PC-9 (cell line): ENCODE data around the gene ERI2. TPM values are rescaled to one million over a fixed set of nuclear protein-coding genes. Genes with fewer than 3 reads are reported as not detected.

Experiments
- BruUV-seq: library from RNA; stranded (reverse); fragments of 400-500 nt; replicated peaks from 2 replicates; lab custom pipeline; 2021; lab: Mats Ljungman, UMichigan
- CTCF ChIA-PET: fragments of 300-600 bp; sonication (Branson Sonifier 250); formaldehyde crosslinking; loops from one replicate; lab custom pipeline; 2022; ENCODE audit warnings: antibody characterized with exemption; lab: Charles Lee
- POLR2A ChIA-PET: fragments of 300-600 bp; sonication (Branson Sonifier 250); formaldehyde crosslinking; loops from one replicate; lab custom pipeline; 2022; ENCODE audit warnings: antibody characterized with exemption; ENCODE audit not compliant: unreplicated experiment; lab: Charles Lee
- DNase-seq, 2 experiments: peaks; one replicate each; pipeline versions ENCODE4 v3.0.0 to v3.0.0-alpha.2; 2015 to 2022; ENCODE audit warnings: mixed read lengths in 1 of 2
- H2AFZ ChIP-seq: fragments of 200-600 bp; sonication (generic); 2 replicates; pipeline ENCODE4 v1.8.1; 2017; ENCODE audit warnings: antibody characterized with exemption
- H3F3A ChIP-seq: fragments of 200-600 bp; sonication (generic); 2 replicates; pipeline ENCODE4 v1.8.1; 2017; ENCODE audit warnings: antibody characterized with exemption, mild to moderate bottlenecking, low read depth; ENCODE audit not compliant: insufficient read depth
- H3K27ac ChIP-seq: fragments of 200-600 bp; sonication (generic); 2 replicates; pipeline ENCODE4 v1.6.1; 2016; ENCODE audit warnings: mixed run types
- H3K27me3 ChIP-seq: fragments of 200-600 bp; sonication (generic); 2 replicates; pipeline ENCODE4 v1.6.1; 2016; ENCODE audit warnings: low read depth, mixed run types; ENCODE audit not compliant: insufficient read depth
- H3K36me3 ChIP-seq: fragments of 200-600 bp; sonication (generic); 2 replicates; pipeline ENCODE4 v1.6.1; 2016; ENCODE audit warnings: low read depth, mixed run types
- H3K4me1 ChIP-seq: fragments of 200-600 bp; sonication (generic); replicated peaks from 2 replicates; pipeline ENCODE4 v1.6.1; 2016; ENCODE audit warnings: mixed run types; ENCODE audit not compliant: insufficient read depth
- H3K4me2 ChIP-seq: fragments of 200-600 bp; sonication (generic); 2 replicates; pipeline ENCODE4 v1.6.1; 2017; ENCODE audit warnings: mixed run types
- H3K4me3 ChIP-seq: fragments of 200-600 bp; sonication (generic); 2 replicates; pipeline ENCODE4 v1.6.1; 2016; ENCODE audit warnings: mixed run types
- H3K79me2 ChIP-seq: fragments of 200-600 bp; sonication (generic); 2 replicates; pipeline ENCODE4 v1.6.1; 2017; ENCODE audit warnings: low read depth, mixed run types
- H3K9me2 ChIP-seq: fragments of 200-600 bp; sonication (generic); 2 replicates; pipeline ENCODE4 v1.8.1; 2017; ENCODE audit warnings: mild to moderate bottlenecking; ENCODE audit not compliant: insufficient read depth
- H3K9me3 ChIP-seq: fragments of 200-600 bp; sonication (generic); 2 replicates; pipeline ENCODE4 v1.8.1; 2016; ENCODE audit warnings: low read depth; ENCODE audit not compliant: insufficient read depth
- H4K20me1 ChIP-seq: fragments of 200-600 bp; sonication (generic); 2 replicates; pipeline ENCODE4 v1.8.1; 2017; ENCODE audit not compliant: insufficient read depth
- EZH2 ChIP-seq: fragments of 200-600 bp; sonication (generic); IDR thresholded peaks from 2 replicates; pipeline ENCODE4 v1.8.0; 2017; ENCODE audit warnings: antibody characterized with exemption, low read depth
- intact Hi-C: fragments of 100-400 bp; cut with micrococcal nuclease; formaldehyde crosslinking; loops from one replicate; pipeline ENCODE4 v1.10.0; 2022; ENCODE audit not compliant: unreplicated experiment
- total RNA-seq: library from RNA; stranded (reverse); gene quantifications from 2 replicates; pipeline ENCODE4 v1.2.3, GENCODE V29; 2021
- TF ChIP-seq, protein P1 (sequence below): fragments of 200-600 bp; sonication (generic); conservative IDR thresholded peaks from 2 replicates; pipeline ENCODE4 v1.6.1; 2017; ENCODE audit warnings: mixed run types, antibody characterized with exemption, mild to moderate bottlenecking, moderate library complexity

ERI2 gene
- total RNA-seq, 1 experiment from 2014 or later: 29.5 TPM

DNA sequence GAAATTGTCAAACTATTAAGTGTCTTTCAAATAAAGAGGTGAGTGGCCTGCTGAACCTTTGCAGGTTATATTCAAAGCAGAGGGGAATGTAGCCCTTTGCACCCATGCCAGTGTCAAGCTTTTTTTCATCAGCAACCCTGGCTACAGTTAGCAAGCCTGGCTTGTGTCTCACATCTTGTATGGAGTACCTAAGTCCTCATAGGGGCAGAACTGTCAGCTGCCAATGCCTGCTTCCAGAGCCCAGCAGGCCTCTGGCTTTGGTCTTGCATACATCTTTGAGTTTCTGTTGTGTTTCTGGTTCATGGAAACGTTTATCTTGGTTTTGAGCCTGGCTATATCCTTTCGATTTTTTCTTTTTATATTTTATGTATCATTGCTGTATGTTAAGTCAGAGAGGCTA lies 26.8 kb upstream of the ERI2 start:
- H2AFZ ChIP-seq: no peak overlapping the region
- DNase-seq: no peak
- H3K4me3 ChIP-seq: no peak overlapping the region
- H3K4me1 ChIP-seq: no peaks in the 10 kb centered on the region
- no peak overlapping the region for H3K27ac ChIP-seq
- H3F3A ChIP-seq: no peaks in the 10 kb centered on the region
- H3K9me2 ChIP-seq: no peaks in the 10 kb centered on the region
- ChIA-PET POLR2A (no interaction called here), CTCF (no interaction called here)
- H3K4me2 ChIP-seq: no peak overlapping the region
- H3K9me3 ChIP-seq: no peaks in the 10 kb centered on the region
- H3K79me2 ChIP-seq: no peaks in the 10 kb centered on the region
- TF ChIP-seq, protein P1, sequence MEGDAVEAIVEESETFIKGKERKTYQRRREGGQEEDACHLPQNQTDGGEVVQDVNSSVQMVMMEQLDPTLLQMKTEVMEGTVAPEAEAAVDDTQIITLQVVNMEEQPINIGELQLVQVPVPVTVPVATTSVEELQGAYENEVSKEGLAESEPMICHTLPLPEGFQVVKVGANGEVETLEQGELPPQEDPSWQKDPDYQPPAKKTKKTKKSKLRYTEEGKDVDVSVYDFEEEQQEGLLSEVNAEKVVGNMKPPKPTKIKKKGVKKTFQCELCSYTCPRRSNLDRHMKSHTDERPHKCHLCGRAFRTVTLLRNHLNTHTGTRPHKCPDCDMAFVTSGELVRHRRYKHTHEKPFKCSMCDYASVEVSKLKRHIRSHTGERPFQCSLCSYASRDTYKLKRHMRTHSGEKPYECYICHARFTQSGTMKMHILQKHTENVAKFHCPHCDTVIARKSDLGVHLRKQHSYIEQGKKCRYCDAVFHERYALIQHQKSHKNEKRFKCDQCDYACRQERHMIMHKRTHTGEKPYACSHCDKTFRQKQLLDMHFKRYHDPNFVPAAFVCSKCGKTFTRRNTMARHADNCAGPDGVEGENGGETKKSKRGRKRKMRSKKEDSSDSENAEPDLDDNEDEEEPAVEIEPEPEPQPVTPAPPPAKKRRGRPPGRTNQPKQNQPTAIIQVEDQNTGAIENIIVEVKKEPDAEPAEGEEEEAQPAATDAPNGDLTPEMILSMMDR: no peak
- no peak for TF ChIP-seq EZH2
- intact Hi-C loops: no loop called here
- no peaks in the 10 kb centered on the region for H3K27me3 ChIP-seq
- no peaks in the 10 kb centered on the region for H3K36me3 ChIP-seq
- BruUV-seq: no TSS peak
- no peaks in the 10 kb centered on the region for H4K20me1 ChIP-seq

DNA sequence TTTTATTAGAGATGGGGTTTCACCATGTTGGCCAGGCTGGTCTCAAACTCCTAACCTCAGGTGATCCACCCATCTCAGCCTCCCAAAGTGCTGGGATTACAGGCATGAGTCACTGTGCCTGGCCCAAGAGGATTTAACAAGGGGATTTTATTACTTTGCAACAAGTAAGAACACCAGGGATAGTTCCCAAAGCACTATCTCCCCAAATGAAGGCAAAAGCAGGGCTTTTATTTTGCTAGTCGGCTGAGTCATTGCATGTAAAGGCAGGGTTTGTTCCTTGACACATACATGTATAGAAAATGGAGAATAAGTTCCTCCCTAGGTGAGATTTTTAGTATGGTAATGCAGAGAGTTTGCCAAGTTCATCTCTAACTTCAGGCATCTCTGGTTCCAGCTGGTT lies 24.1 kb upstream of the ERI2 start:
- Histone ChIP-seq H3K4me3 (no peak overlapping the region), H4K20me1 (no peaks in the 10 kb centered on the region), H2AFZ (no peak overlapping the region), H3K36me3 (peaks cover 3% of the 10 kb centered on the region; the same call in 1 of the 2 replicates), H3K27ac (no peak overlapping the region), H3K4me1 (no peaks in the 10 kb centered on the region), H3K79me2 (no peaks in the 10 kb centered on the region), H3K9me3 (no peaks in the 10 kb centered on the region), H3F3A (no peaks in the 10 kb centered on the region), H3K9me2 (no peaks in the 10 kb centered on the region), H3K4me2 (no peak overlapping the region), H3K27me3 (no peaks in the 10 kb centered on the region)
- intact Hi-C loops: no loop called here
- no peak for DNase-seq
- CTCF ChIA-PET: no interaction called here
- POLR2A ChIA-PET: interaction anchor here (0.7 kb wide), 1 partner anchor 73 kb away, joined by 4 read pairs; no protein-coding TSS in a partner anchor
- no TSS peak for BruUV-seq
- no peak for TF ChIP-seq EZH2
- TF ChIP-seq, protein P1: no peak

DNA sequence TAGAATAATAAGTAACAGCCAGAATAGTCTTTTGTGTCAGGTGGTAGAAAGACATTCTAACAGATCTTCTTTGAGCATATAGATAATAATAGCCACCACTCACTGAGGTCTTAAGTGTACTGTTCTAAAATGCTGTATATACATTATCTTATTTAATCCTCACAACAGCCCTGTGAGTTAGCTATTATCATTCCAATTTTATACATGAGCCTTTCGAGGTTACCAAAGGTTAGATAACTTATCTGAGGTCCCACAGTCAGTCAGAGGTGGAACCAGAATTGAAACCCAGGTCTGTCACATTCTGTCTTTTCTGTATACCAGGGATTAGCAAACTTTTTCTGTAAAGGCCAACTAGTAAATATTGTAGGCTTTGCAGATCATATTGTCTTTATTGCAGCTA lies 23.3 kb upstream of the ERI2 start:
- no TSS peak for BruUV-seq
- Histone ChIP-seq H3K9me3 (no peaks in the 10 kb centered on the region), H4K20me1 (no peaks in the 10 kb centered on the region), H3K27ac (no peak overlapping the region), H3K9me2 (no peaks in the 10 kb centered on the region), H2AFZ (no peak overlapping the region), H3K4me2 (no peak overlapping the region), H3K79me2 (no peaks in the 10 kb centered on the region), H3K4me3 (no peak overlapping the region), H3F3A (no peaks in the 10 kb centered on the region), H3K36me3 (peaks cover 3% of the 10 kb centered on the region; the same call in 1 of the 2 replicates), H3K4me1 (no peaks in the 10 kb centered on the region), H3K27me3 (no peaks in the 10 kb centered on the region)
- no peak for TF ChIP-seq EZH2
- TF ChIP-seq, protein P1: no peak
- CTCF ChIA-PET: no interaction called here
- no peak for DNase-seq
- POLR2A ChIA-PET: no interaction called here
- intact Hi-C loops: no loop called here
